ENCODE measurements around the gene RAB40A.

RAB40A gene, protein sequence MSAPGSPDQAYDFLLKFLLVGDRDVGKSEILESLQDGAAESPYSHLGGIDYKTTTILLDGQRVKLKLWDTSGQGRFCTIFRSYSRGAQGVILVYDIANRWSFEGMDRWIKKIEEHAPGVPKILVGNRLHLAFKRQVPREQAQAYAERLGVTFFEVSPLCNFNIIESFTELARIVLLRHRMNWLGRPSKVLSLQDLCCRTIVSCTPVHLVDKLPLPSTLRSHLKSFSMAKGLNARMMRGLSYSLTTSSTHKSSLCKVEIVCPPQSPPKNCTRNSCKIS

DNA sequence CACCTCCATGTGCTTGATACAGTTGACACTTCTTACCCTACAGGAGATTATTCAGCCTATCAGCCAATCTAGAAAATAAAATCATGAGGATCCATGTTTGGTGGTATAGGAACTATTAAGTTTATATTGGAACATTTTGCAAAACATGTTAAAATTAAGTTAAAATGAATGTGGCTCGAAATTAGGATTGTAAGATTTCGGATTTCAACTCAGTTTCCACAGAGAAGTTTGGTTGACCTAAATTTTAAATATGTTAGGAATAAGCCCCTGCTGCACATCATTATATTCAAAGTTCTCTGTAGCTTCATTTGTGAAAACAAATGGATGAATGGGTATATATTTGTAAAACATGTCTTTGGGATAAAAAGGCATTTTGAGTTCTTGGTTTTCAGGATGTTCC is at the start of gene RAB40A:
Gene RAB40A, minus strand, starts transcription at position 101 of the 400 bp plus-strand sequence. CDS start 18,733 bp downstream, outside the sequence.
- no peak for DNase-seq

DNA sequence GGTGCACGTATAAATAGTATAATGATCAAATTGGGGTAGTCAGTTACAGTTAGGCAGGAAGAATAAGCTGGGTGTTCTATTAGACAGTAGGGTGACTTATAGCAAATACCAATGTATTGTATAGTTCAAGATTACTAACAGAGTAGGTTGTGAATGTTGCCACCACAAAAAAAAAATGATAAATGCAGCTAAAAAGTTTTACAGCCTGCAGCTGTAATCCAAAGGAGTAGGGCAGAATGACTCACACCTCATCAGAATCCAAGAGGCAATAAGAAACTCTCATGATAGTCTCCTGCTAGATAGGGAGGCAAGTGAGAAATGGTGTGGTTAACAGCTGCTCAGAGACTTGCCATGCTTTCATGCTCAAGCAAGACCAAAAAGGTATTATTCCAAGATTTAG is 46.5 kb upstream of the RAB40A start:
- no peak for DNase-seq

DNA sequence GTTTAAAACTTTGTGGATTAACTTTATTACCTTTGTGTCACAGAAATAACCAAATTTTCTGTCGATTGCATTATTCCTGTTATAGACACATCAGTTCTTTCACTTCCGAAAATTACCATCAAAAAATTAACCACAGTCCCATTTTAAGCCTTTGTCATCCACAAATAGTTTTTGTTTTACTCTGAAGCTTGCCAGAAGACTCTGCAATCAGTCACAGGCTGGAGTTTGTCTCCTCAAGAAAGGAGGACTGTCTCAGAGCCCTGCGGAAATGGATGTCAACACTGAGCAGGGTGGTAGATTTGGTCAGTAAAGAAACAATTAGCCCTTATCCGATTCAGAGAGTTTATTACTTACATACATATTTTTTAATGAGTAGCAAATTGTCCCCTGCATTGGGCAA is 45.9 kb upstream of the RAB40A start:
- DNase-seq = no peak

DNA sequence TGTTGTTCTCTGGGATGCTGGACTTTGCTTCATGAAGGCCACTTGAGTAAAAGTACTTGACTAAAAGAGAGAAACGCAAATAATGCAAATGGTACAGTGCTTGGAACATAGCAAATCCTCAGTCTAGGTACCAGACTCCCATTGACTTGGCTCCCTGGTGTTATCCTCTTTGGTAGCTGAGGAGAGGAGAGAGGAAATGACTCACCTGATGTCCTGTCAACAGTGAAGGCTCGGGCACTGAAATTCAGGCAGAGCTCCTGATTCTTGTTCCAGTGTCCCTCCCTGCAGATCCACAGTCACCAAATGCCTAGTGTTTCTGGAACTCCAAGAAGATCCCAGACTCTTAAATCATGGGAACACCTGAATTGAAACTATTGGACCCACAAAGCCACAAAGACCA is 43.5 kb upstream of the RAB40A start:
- no peak for DNase-seq

DNA sequence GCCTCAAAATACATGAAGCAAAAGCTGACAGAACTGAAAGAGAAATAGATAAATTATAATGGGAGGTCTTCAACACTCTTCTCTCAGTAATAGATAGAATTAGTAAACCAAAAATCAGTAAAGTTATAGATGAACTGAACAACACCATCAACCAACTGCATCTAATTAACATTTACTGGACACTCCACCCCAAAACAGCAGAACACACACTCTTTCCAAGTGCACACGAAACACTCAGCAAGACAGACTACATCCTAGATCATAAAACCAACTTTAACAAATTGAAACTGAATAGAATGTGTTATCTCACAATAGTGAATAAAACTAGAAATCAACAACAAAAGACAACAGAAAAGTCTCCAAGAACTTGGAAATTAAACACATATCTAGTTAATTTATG is 41.0 kb upstream of the RAB40A start:
- no peak for DNase-seq

DNA sequence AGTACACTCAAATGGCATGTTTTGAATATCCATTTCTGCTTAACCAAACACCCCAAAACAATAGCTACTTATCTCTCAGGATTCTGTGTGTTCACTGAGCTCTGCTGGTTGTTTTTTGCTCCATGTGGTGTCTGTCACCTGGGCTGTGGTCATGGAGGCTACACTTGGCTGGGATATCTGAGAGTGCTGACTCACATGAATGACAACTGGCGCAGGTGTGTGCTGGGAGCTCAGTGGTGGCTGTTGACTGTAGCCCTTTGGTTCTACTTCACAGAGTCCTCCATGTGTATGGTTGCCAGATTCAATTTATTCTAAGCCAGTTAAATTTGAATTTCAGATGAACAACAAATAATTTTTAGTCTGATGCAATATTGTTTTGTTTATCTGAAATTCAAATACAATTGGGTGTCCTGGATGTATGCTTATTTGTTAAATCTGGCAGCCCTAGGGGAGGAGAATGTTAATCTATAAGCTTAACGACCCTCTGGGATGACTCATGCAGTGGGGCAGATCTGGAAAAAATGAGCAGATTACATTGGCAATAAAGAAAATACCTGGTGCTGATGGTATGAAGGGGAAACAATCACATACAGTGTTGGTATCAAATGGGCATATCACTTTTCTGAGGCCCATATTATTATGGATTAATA is 37.8 kb upstream of the RAB40A start:
- DNase-seq = no peak

DNA sequence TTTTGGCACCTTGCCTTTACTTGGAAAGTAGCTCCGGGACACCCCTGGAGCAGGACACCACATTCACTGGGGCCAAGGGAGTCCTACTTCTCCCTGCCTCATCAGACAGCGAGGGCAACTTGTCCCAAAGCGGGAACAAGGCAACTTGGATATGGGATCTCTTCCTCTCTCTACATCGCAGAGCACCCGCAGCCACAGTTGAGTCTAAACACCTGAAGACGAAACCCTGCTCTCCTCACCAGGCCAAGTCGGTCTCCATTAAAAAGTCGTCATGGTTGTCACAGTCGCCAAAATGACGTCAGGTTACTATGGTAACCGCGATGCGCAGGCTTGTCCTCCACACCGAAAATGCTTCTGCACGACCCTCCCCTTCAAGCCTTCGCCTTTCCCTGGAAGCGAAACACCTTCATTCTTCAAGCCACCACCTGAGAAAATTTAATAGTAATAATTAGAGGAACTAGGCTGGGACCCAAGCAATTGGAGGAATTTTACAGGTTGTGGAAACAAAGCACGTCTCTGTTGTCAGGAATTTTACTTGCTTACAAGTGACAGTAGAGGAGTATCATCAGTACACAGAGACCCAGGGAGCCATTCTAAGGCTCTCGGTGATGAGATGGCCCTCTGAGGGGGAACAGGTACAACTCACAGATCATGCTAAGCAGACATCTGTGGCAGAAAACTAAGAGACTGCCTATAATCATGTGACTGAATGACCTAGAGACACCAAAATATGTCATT is 35.6 kb upstream of the RAB40A start:
- DNase-seq = peak; percentile 55

DNA sequence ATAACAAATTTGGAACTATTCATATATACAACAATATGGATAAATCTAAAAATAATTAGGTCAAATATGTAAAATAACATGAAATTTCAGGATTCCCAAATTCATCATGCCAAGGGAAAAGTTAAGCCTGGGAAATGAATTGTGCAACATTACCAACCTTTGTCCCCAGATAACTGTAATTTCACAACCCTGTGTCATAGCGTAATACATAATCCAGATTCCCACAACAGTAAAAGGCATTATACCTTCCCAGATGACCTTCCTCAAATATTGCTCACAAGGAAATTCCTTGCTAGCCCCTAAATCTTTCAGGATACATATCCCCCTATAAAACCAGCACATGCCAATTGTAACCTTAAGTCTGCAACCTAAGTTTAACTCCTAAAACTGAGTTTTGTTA is 32.9 kb upstream of the RAB40A start:
- DNase-seq = no peak

DNA sequence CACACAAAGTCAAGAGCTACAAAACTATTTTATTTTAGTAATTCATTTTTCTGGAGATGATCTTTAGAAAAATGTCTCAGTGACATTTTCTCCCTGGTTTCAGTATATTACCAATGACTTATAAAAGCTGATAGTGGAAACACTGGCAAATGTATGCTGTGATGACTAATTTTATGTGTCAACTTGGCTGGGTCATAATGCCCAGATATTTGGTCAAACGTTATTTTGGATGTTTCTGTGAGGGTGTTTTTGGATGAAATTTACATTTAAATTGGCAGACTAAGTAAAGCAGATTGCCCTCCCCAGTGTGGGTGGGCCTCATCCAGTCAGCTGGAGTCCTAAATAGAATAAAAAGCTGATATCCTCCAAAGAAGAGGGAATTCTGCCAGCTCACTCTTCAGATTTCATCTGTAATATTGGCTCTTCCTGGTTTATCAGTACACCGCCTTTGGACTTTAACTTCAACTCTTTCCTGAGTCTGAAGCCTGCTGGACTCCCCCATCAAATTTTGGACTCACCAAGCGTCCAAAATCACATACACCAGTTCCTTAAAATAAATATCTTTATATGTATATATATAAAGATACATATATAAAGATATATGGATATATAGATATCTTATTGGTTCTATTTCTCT is 31.2 kb upstream of the RAB40A start:
- DNase-seq = no peak

DNA sequence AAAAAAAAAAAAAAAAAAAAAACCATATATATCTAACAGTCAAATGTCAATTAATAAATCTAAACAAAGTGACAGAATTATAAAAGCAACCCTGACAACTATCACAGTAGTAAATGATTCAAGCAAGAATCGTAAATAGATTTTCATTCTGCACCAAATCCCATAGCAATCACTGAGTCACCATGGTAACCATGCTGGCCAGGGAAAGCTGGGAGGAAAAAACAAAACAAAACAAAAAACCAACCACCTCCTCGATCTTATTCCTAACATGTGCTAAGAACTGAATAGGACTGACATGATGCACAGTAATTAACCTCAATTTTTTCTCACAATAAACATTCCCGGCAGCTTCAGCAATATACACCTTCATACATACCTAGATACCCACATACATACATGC is 30.6 kb upstream of the RAB40A start:
- DNase-seq = no peak

DNA sequence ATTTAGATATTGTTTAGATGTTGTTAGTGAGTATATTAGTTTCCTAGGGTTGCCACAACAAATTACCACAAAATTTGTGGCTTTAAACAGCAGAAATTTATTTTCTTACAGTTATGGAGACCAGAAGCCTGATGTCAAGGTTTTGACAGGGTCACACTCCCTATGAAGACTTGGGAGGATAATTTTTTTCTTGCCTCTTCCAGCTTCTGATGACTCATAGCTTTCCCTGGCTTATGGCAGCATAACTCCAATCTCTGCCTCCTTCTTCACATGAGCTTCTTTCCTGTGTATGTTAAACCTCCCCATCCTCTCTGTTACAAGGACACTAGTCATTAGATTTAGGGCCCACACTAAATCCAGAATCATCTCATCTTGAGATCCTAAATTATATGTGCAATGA is 20.9 kb upstream of the RAB40A start:
- no peak for DNase-seq

DNA sequence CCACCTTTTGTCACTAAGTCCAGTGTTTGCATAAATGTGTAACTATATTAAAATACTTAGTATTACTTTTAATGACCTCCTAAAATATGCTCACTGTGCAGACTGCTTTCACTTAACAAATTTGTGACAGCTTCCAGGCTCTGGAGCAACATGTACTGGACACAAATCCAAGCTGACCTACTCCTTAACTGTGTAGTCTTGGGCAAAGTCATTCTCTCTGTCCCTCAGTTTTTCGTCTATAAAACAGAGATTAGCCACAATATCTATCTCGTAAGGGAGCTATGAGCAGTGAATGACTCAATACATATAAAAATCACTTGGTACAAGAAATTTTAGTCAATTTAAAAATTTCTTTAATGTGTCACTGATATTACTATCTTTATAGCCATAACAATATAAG is 20.4 kb upstream of the RAB40A start:
- DNase-seq = no peak

DNA sequence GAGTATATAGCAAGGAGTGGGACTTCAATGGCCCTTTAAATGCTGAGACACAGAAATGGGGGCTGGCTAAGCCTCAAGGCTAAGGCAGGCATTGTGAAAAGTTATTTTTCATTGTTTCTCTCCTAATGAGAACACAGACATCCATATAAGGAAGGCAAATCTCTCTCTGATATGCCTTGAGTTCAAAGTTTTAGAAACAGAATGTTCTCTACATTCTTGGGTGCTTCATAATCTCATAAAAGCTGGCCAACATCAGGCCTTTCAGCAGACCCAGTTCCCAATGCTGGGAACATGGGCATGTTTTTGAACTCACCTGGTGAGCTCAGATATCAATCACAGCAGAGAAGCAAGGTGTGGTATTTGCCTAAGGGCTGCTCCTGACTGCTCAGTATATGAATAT is 19.4 kb upstream of the RAB40A start:
- no peak for DNase-seq

DNA sequence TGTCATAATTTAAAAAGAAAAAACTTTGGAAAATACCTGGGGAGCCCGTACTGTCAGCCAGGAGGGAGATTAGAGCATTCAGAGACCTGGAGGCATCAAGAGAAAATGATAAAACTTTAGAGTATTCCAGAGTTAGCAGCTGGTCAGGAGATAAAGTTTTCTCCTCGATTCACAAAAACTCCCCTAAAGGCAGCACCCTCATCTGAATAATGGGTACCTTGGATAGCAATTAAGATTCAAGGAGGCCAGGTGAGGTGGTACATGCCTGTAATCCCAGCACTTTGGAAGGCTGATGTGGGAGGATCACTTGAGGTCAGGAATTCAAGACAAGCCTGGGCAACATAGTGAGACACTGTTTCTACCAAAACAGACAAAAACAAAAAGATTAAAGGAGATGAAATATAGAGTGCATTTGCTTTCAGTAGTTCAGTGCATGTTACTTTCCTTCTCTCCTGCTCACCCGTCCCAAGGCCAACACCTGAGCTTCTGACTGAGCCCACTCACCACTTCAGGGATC is 18.6 kb upstream of the RAB40A start:
- no peak for DNase-seq

DNA sequence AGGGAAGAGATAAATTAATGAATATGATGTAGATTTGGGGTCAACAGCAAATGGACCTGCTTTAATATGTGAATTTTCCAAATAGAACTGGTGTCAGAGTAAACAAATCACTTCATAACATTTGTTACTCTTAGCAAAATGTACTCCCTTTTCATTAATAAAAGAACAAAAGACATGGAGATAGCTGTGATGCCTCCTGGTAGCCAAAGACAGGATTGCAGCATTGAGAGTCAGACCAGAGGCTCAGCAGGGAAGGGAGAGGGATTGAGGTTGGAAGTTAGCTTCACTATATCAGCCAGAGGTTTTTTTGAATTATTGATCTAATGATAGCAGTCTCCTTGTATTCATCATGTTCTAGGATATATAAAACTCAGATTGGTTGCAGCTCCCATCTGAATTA is 17.4 kb upstream of the RAB40A start:
- DNase-seq = no peak

DNA sequence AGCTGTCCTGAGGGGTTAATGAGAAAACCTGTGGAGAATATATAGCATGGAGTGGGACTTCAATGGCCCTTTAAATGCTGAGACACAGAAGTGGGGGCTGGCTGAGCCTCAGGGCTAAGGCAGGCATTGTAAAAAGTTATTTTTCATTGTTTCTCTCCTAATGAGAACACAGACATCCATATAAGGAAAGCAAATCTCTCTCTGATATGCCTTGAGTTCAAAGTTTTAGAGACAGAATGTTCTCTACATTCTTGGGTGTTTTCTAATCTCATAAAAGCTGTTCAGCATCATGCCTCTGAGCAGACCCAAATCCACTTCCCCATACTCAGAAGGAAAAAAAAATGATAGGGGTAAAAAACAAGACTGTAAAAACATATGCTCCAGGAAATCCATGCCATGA is 16.8 kb upstream of the RAB40A start:
- no peak for DNase-seq

DNA sequence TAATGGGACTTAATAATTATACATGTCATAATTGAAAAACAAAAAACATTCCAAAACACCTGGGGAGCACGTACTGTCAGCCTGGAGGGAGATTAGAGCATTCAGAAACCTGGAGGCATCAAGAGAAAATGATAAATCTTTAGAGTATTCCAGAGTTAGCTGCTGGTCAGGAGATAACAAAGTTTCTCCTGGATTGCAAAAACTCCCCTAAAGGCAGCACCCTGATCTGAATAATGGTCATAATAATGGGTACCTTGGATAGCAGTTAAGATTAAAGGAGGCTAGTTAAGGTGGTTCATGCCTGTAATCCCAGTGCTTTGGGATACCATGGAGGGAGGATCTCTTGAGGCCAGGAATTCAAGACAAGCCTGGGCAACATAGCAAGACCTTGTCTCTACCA is 15.9 kb upstream of the RAB40A start:
- no peak for DNase-seq

DNA sequence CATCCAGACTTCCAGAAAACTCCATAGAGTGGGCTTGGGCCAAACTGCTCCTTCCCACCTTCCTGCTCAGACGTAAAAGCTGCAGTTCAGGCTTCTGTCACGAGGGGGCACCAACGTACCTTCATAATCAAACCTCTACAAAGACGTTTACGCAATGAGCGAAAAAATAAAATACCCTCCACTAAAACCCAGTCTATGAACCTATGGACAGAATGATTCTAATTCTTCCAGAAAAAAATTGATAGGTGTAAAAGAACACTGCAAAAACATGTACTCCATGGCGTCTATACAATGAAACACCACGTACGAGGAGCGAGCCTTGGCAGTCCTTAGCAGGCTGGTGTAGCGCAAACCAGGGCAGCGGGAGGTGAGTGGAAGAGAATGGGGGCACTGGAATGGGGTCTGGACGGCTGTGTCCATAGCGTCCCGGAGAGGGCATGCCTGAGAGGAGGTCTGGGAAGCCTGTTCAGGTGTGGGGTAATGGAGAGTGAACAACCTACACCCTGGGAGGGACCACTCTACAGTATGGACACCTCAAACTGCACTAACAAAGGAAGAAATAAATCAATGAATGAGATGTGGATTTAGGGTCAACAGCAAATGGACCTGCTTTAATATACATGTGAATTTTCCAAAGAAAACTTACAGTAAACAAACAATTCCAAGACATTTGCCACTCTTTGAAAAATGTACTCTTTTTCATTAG is 14.4 kb upstream of the RAB40A start:
- DNase-seq = peak; percentile 65

DNA sequence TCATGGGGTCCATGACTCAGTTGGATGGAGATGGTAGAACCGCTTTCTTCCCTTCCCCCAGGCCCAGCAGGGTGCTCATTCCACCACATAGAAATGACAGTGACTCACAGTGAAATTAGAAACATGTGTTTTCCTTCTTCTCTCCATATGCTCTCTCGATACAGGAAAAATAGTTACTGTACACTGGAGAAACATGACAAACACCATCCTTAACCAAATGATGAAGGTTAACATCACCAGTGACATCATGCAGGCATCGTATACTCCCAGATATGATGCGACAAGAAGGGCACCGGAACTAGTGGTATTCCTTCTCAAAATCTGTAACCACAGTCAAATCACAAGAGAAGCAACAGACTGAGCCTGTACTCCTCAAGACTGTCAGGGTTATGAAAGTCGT is 11.7 kb upstream of the RAB40A start:
- no peak for DNase-seq

DNA sequence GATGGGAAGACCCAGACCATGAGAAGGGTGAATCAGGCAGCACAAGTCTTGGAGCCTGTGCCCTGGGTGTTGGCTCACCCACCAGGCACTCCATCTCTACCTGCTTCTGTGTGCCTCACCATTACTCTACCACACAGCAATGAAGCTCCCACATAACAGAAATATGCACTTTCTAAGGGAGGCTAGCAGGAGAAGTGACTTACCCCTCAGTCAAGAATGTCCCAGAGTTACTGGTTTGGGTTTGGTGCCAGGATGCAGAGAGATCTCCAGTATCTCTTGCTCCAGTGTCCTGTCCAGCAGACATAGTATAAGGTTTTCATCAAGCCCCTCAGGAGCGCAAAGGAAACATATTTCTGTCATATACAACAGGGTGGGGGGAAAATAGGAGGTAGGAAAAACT is 11.3 kb upstream of the RAB40A start:
- DNase-seq = no peak

DNA sequence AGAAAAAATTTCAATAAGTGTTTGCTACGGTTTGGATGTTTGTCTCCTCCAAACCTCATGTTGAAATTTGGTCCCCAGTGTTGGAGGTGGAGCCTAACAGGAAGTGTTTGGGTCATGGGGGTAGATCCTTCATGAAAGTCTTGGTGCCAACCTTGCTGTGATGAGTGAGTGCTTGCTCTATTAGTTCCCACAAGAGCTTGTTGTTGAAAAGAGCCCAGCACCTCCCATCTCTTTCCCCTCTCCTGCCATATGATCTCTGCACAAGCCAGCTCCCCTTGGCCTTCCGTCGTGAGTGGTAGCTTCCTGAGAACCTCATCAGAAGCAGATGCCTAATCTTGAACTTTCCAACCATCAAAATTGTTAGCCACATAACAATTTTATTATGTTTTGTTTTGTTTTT is 10.3 kb upstream of the RAB40A start:
- no peak for DNase-seq

DNA sequence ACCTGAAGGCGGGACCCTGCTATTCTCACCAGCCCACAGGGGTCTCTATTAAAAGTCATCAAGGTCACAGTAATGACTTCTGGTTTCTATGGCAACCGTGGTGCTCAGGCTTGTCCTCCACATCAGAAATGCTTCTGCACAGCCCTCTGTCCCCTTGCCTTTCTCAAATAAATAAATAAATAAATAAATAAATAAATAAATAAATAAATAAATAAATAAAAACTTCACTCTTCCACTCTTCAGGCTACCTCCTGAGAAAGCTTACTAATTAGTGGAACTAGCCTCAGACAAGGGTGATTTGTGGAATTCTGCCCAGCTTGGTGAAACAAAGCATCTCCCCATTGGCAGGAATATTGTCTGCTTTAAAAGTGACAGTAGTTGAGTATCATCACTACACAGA is 5.5 kb upstream of the RAB40A start:
- DNase-seq = no peak

DNA sequence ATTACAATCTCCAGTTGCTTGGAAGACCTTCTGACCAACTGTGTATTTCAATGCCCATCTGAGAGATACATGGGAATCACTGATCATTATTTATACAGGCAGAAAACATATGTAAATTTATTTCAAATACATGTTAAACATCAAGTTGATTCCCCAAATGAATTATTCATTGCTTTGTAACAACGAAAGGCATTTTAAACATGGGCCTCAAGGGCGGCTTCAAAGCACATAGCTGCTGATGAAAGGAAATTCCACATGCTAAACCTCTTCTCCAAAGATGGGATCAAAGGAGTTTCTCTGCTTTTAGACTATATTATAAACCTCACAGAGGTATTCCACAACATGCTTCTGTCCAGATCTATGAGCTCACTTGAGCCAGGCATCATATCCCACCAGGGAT is 4.3 kb upstream of the RAB40A start:
- DNase-seq = no peak
